ENCODE measurements around the gene MACROD2. TPM values are rescaled to one million over a fixed set of nuclear protein-coding genes. Genes with fewer than 3 reads are reported as not detected.

Gene MACROD2
- total RNA-seq, 1 experiment from 2014 or later: 3.7 TPM

DNA sequence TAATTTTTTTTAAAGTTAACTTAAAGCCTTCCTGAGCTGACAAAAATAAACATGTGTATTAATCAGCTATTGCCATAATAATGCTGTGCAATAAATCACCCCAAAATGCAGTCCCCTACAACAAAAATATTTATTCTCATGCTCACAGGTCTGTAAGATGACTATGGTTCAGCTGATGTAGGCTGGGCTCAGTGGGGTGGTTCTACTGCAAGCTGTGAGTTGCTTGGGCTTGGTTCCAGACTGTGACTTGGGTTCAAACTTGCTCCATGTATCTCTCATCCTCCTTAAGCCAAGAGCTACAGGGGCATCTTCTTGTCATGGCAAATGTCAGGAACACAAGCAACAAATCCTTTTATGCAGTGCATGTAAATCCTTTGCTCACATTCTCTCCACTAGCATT, 1933.6 kb downstream of the MACROD2 start:
- DNase-seq (ENCODE audit: low read depth, low spot score) (no peak), ATAC-seq (no peak)
- no peaks in the 10 kb centered on the region for H3K79me2 ChIP-seq (ENCODE audit: insufficient read depth, low read length)
- no peak overlapping the region for H2AFZ ChIP-seq (ENCODE audit: low read depth, low read length, poor library complexity, severe bottlenecking)
- no peak overlapping the region for H3K4me3 ChIP-seq (replicated peaks in 1 of 2; ENCODE audit: low read depth in 1 of 2, low read length in 2 of 2)
- no peaks in the 10 kb centered on the region for H3K4me1 ChIP-seq (ENCODE audit: control insufficient read depth in 1 of 2, insufficient read depth in 2 of 2, low read length in 2 of 2)
- no peak overlapping the region for H3K4me2 ChIP-seq (ENCODE audit: low read length)
- H3K36me3 ChIP-seq (ENCODE audit: control insufficient read depth in 1 of 2, insufficient read depth in 2 of 2, low read length in 2 of 2): no peaks in the 10 kb centered on the region
- no peaks in the 10 kb centered on the region for H4K20me1 ChIP-seq (ENCODE audit: insufficient read depth)
- peaks cover 0 to 8% of the 10 kb centered on the region in 2 experiments; a peak in 1 of 4 replicates for H3K9me3 ChIP-seq (ENCODE audit: control insufficient read depth in 1 of 2, insufficient read depth in 1 of 2, low read depth in 1 of 2, low read length in 2 of 2)
- H3K9me2 ChIP-seq (ENCODE audit: insufficient read depth): no peaks in the 10 kb centered on the region
- RAD21 ChIA-PET (ENCODE audit: low non-redundant PET in 1 of 2, low total read pairs in 2 of 2, uncharacterized antibody in 2 of 2, unreplicated experiment in 2 of 2): no interaction called here
- TF ChIP-seq ZFX (IDR thresholded peaks at IDR 0.05) (no peak), ELF1 (IDR thresholded peaks at IDR 0.05; ENCODE audit: borderline replicate concordance, low read depth) (no peak), POLR2AphosphoS5 (IDR thresholded peaks at IDR 0.05; ENCODE audit: low read depth, low read length) (no peak), CEBPB (IDR thresholded peaks at IDR 0.05; ENCODE audit: low read depth) (no peak), TCF7L2 (IDR thresholded peaks at IDR 0.05; ENCODE audit: borderline replicate concordance, extremely low read depth, insufficient read depth, insufficient read length) (no peak), ZNF274 (IDR thresholded peaks at IDR 0.05; ENCODE audit: low read depth, low read length) (no peak), EZH2phosphoT487 (IDR thresholded peaks at IDR 0.05; ENCODE audit: borderline replicate concordance) (no peak), FOSL1 (IDR thresholded peaks at IDR 0.05; ENCODE audit: low read depth) (no peak), RAD21 (IDR thresholded peaks at IDR 0.05; ENCODE audit: low read depth) (no peak), JUND (IDR thresholded peaks at IDR 0.05) (no peak), CBX3 (IDR thresholded peaks at IDR 0.05; ENCODE audit: low read depth) (no peak), SIN3A (IDR thresholded peaks at IDR 0.05; ENCODE audit: low read depth) (no peak), EGR1 (IDR thresholded peaks at IDR 0.05; ENCODE audit: low read depth) (no peak)
- TF ChIP-seq, protein P1, sequence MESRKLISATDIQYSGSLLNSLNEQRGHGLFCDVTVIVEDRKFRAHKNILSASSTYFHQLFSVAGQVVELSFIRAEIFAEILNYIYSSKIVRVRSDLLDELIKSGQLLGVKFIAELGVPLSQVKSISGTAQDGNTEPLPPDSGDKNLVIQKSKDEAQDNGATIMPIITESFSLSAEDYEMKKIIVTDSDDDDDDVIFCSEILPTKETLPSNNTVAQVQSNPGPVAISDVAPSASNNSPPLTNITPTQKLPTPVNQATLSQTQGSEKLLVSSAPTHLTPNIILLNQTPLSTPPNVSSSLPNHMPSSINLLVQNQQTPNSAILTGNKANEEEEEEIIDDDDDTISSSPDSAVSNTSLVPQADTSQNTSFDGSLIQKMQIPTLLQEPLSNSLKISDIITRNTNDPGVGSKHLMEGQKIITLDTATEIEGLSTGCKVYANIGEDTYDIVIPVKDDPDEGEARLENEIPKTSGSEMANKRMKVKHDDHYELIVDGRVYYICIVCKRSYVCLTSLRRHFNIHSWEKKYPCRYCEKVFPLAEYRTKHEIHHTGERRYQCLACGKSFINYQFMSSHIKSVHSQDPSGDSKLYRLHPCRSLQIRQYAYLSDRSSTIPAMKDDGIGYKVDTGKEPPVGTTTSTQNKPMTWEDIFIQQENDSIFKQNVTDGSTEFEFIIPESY (IDR thresholded peaks at IDR 0.05; ENCODE audit: extremely low read depth, insufficient replicate concordance, low read length): no peak
- TF ChIP-seq, protein P2, sequence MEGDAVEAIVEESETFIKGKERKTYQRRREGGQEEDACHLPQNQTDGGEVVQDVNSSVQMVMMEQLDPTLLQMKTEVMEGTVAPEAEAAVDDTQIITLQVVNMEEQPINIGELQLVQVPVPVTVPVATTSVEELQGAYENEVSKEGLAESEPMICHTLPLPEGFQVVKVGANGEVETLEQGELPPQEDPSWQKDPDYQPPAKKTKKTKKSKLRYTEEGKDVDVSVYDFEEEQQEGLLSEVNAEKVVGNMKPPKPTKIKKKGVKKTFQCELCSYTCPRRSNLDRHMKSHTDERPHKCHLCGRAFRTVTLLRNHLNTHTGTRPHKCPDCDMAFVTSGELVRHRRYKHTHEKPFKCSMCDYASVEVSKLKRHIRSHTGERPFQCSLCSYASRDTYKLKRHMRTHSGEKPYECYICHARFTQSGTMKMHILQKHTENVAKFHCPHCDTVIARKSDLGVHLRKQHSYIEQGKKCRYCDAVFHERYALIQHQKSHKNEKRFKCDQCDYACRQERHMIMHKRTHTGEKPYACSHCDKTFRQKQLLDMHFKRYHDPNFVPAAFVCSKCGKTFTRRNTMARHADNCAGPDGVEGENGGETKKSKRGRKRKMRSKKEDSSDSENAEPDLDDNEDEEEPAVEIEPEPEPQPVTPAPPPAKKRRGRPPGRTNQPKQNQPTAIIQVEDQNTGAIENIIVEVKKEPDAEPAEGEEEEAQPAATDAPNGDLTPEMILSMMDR (IDR thresholded peaks at IDR 0.05 in 2 of 3, conservative IDR thresholded peaks at IDR 0.05 in 1 of 3; ENCODE audit: borderline replicate concordance in 1 of 3, insufficient read depth in 1 of 3, low read depth in 2 of 3, low read length in 2 of 3): no peak
- TF ChIP-seq, protein P3, sequence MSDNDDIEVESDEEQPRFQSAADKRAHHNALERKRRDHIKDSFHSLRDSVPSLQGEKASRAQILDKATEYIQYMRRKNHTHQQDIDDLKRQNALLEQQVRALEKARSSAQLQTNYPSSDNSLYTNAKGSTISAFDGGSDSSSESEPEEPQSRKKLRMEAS (IDR thresholded peaks at IDR 0.05): no peak
- intact Hi-C loops (cut with micrococcal nuclease): no loop called here
- no peaks in the 10 kb centered on the region for H3K27me3 ChIP-seq (ENCODE audit: insufficient read depth, low read length)
- BruUV-seq (replicated peaks): no TSS peak
- POLR2A ChIA-PET: no interaction called here
- CTCF ChIA-PET: no interaction called here
- no peak overlapping the region for H3K9ac ChIP-seq (ENCODE audit: low read length)
- no peak overlapping the region for H3K27ac ChIP-seq (ENCODE audit: low read depth, low read length)

Data from HCT116 (cell line).